Measurements from ENCODE around the gene CYP21A2.

Gene CYP21A2

DNA sequence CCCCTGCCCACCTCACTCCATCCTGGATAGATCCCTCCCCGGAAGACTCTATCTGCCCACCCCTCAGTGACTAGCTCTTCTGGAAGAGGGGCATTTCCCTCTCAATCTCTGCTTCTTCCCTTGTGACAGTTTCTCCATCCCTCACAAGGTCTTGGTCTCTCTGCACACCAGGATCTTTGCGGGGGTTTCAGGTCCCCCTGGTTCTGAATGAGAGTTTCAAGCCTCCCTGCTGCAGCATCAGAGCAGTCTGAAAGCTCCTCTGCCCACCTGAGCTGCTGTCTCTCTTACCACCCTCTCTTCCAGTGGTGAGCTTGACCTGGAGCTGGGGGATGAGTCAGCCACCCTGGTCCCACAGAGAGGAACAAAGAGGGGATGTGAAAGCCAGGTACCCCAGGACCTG lies 46.6 kb downstream of the CYP21A2 start:
- DNase-seq: no peak

GRCh38 chr6:32085759-32086459 lies 47.7 kb downstream of the CYP21A2 start:
- DNase-seq: no peak

GRCh38 chr6:32086661-32087573 lies 48.7 kb downstream of the CYP21A2 start:
- no peak for DNase-seq

GRCh38 chr6:32087574-32088486 lies 49.6 kb downstream of the CYP21A2 start:
- DNase-seq: peak; percentile 40 to 44

DNA sequence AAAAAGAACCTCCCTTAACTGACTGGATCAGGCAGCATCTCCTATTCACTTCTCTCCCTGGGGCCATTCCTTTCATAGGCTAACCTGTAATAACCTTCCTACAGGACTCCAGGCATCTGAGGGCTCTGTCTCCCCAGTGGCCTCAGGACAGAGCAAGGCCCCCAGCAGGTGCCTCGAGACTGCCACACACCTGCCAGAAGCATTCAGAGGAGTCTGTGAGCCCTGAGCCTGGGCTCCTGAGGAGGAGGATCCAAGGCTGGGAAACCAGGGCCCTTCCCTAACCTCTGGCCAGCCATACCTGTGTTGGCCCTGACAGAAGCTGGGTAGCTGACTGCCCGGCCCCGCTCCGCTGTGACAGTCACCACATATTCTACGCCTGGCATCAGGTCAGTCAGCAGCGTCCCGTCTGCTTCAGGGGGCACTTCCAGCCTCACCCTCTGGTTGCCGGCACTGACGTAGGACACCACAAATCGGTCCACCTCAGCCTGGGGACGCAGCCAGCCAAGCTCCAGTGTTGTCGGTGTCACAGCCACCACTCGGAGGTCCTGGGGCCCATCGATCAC lies 50.4 kb downstream of the CYP21A2 start:
- no peak for DNase-seq

- no peak for DNase-seq
These were observed 51.0 kb downstream of the CYP21A2 start for GRCh38 chr6:32089082-32089828.
